H4 (cell line): Measurements from ENCODE around the gene CHST10. TPM values are rescaled to one million over a fixed set of nuclear protein-coding genes. Genes with fewer than 3 reads are reported as not detected.

Experiments
- total RNA-seq: library from RNA; depleted of rRNA; stranded (reverse); fragments of >200 nt; shearing (Covaris generic); gene quantifications from 2 replicates; pipeline ENCODE4 v1.2.3, GENCODE V29; 2014; rRNA removed

Gene CHST10
- total RNA-seq, 1 experiment from 2014 or later, result 13.4 TPM

Other genes starting within 250 kb of the CHST10 start
- 0.51 and 1.2 TPM in 2 replicates for gene LONRF2, start 95.2 kb downstream of the CHST10 start, total RNA-seq
- gene NMS, start 52.8 kb upstream of the CHST10 start, total RNA-seq, result not detected in 2 replicates
- gene PDCL3, start 145.3 kb upstream of the CHST10 start, total RNA-seq, result 23.2 and 25.2 TPM in 2 replicates